LHCN-M2 (cell line): ENCODE measurements around the gene TMEM82. TPM values are rescaled to one million over a fixed set of nuclear protein-coding genes. Genes with fewer than 3 reads are reported as not detected.
A peak's percentile ranks its signal among the peaks of the same experiment; 100 is the strongest.
"Not testable (repeated sequence)": the region's sequence is repeated elsewhere in the genome, so short reads cannot be mapped to it uniquely, and the experiment has no call there.

Source experiments
- DNase-seq: peaks from one replicate; pipeline ENCODE4 v3.0.0-alpha.2; 2012; ENCODE audit warnings: low read depth
- polyA plus RNA-seq: library from polyadenylated mRNA; unstranded; fragments of >200 nt; gene quantifications from one replicate; pipeline ENCODE4 v1.2.1, GENCODE V29; 2012; ENCODE audit warnings: missing spikeins
- total RNA-seq: library from RNA; depleted of rRNA; stranded (reverse); fragments of >200 nt; gene quantifications from 2 replicates; pipeline ENCODE4 v1.2.3, GENCODE V29; 2014; rRNA removed

The TMEM82 gene
- 0.11 TPM in 1 of 2 replicates, not detected in the other for total RNA-seq
- polyA plus RNA-seq: not detected

DNA sequence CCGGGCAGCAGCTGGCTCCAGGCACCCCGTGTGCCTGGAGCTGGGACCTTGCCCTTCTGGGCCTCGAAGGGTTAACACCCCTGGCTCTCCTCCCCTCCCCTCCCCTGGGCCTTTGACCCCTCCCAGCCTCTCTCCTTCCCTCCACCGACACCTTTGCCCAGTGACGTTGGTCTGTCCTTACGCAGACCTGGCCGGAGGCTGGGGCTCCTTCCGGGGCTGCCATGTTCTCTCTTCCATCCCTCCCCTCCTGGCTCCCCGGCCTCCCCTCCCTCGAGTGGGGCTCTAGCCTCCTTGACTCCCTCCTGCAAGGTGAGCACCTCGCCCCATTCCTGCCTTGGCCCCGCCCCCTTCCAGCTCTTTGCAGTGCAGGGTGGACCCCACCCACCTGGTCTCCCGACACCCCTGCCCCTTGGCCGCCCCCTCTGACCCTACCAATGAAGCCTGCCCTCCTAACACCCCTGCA is at the start of gene TMEM82:
TSS of gene TMEM82 (plus strand) at position 161 of the 463 bp plus-strand sequence. CDS start at position 222, 61 bp downstream.
- no peak for DNase-seq

DNA sequence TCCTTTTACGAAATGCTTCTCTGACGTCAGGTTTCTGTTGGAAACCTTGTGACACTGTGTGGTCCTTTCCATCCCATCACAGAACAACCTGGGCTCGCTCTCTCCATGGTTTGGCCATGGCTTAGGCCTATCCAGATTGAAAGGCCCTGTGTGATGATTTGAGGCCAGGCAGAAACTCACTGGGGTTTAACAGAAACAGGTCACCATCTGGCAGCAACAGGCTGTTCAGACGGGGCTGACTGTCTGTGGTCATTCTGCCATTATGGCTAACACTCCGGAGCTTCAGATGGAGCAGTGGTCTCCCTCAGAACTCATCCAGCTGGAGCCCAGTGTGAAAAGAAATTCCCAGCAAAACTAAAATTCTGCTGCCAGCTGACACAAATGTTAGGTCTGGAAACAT is 48.9 kb upstream of the TMEM82 start:
- DNase-seq: no peak

GRCh38 chr1:15696956-15697521 is 45.3 kb upstream of the TMEM82 start:
- DNase-seq: no peak

- DNase-seq: no peak
Measured at GRCh38 chr1:15698201-15698600, 44.1 kb upstream of the TMEM82 start.

DNA sequence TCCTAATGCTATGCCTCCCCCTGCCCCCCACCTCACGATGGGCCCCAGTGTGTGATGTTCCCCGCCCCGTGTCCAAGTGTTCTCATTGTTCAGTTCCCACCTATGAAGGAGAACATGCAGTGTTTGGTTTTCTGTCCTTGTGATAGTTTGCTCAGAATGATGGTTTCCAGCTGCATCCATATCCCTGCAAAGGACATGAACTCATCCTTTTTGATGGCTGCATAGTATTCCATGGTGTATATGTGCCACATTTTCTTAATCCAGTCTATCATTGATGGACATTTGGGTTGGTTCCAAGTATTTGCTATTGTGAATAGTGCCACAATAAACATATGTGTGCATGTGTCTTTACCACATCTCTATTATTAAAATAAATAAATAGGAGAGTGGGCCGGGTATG is 43.0 kb upstream of the TMEM82 start:
- not testable (repeated sequence) for DNase-seq

DNA sequence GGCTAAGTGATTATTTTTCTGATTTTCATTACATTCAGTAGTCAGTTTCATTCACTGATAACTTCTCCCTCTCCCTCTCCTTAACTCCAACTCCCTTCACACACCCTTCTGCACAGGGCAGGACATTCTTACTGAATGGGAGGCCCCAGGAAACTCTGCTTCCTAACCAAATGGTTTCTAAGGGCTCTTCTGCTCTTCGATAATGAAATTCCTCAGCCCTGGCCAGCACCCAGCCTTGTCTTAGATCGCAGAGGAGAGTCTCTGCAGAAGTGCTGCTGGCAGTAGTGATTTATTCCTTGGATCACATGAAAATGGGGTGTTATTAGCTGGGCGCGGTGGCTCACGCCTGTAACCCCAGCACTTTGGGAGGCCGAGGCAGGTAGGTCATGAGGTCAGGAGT is 41.8 kb upstream of the TMEM82 start:
- no peak for DNase-seq

DNA sequence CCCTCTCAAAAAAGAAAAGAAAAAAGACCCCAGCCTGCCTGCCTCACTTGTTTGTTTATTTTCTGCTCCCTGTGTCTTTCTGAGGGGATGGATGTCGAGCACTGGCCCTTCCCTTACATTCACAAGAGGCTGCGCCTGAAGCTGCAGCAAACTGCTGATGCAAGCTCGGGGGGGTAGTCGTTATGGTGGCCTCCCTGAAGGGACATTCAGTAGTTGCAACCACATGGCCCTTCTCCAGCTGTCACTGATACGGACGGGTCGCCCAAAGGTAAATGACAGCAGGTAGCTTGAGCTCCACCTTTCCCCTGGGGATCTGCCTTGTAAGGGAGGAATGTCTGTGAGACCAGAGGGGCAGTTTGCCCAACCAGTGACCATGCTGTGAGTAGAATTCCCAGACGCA is 40.5 kb upstream of the TMEM82 start:
- no peak for DNase-seq

DNA sequence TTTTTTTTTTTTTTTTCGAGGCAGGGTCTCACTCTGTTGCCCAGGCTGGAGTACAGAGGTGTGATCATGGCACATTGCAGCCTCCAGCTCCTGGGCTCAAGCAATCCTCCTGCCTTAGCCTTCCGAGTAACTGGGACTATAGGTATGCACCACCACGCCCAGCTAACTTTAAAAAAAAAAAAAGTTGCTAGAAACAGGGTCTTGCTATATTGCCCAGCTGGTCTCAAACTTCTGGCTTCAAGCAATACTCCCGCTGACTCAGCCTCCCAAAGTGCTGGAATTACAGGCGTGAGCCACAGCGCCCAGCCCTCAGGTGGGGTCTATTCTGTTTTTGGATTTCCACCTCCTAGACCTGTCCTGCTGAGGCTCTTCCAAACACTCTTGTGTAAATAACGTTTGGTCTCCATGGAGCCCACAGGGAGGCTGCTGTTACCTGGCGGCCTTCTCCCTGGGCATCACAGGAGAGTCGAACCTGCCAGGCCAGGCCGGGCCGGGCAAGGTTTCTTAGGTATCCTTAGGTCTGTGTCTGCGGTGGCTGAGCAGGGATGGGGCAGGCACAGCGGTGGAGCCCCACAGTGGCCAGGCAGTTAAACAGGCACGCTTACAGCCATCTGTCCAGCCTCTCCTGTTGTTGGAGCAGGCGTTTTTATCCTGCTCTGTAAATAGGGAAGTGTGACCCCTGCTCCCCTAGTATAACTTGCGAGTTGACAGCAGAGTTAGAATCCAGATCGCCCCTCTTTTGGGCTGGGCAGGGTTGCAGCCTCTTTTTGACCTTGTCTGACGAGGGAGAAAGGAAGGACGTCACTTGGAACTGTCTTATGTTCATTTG is 39.4 kb upstream of the TMEM82 start:
- peak; percentile 17 for DNase-seq

GRCh38 chr1:15703562-15703961 is 38.7 kb upstream of the TMEM82 start:
- peak; percentile 88 for DNase-seq

DNA sequence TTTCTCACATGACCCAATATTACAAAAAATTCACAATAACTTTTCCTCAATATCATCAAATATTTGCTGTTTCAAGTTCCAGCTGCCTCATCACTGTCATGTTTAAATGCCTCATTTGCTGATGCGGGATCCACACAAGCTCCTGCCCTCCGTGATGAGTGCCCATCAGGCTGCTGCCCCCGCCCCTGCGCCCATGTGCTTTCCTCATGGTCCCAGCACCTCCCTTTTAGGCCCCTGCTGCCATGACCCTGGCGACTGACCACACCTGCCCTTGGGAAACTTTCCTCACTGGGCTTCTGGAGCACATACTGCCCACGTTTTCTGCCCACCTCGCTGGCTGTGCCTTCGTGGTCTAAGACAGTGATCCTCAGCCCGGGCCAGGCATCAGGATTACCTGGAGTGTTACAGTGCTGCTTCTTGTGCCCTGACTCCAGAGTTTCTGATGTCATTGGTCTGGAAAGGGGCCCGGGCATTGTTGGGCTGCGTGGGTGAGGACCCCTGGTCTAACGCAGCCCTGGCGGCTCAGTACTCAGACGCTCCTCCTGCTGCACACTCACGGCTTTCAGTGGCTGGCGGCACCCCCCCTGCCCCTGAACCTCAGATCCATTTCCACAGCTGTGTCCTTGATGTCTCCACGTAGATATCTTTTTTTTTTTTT is 37.6 kb upstream of the TMEM82 start:
- DNase-seq: no peak

- DNase-seq: no peak
Measured at GRCh38 chr1:15705184-15705566, 37.1 kb upstream of the TMEM82 start.

GRCh38 chr1:15706751-15707150 is 35.5 kb upstream of the TMEM82 start:
- no peak for DNase-seq

DNA sequence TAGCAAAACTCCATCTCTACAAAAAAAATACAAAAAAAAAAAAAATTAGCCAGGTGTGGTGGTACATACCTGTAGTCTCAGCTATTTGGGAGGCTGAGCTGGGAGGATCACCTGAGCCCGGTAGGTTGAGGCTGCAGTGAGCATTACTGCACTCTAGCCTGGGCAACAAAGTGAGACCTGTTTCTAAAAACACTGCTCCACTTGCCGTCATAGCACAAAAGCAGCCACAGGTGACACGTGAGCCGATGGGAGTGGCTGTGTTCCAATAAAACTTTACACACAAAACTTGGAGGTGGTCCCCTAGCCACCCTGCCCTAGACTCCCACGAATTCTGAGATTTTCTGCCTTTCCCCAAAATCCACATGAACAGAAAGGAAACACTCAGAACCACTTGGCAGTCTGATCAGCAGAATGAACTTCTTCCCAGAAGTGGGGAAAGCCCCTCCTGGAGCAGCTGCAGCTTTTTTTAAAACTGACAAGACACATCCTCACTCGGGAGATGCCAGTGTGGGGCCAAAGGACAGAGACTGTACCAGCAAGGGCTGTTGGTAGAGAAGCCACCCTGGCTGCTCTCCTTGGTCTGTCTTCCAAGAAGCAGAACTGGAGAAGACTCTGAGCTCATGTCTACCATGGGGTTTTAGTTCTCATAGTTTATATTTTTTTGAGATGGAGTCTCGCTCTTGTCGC is 34.9 kb upstream of the TMEM82 start:
- DNase-seq: no peak

DNA sequence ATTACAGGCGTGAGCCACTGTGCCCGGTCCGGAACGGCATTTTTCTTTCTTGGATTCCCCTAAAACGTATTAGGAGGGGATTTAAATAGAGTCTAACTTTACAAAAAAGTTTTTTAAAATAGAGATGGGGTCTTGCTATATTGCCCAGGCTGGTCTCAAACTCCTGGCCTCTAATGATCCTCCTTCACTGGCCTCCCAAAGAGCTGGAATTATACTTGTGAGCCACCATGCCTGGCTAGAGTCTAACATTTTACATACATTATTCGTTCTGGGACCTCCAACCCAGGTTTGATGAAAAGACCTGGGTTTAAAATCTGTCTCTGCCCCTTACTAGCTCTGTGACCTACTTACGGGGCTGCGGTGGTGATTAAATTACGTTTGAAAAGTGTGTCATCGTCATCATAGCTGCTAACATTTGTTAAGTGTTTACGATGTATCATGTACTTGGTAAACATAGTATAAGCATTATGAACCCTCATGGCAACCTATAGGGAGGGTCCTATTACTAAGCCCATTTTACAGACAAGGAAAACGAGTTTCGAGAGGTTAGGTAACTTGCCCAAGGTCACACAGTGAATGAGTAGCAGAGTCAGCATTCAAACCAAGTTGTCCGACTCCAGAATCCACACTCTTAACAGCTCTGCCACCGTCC is 33.7 kb upstream of the TMEM82 start:
- DNase-seq: no peak

- no peak for DNase-seq
Measured at GRCh38 chr1:15709226-15709625, 33.1 kb upstream of the TMEM82 start.

- DNase-seq: no peak
Measured at GRCh38 chr1:15712168-15712567, 30.1 kb upstream of the TMEM82 start.

GRCh38 chr1:15714406-15715136 is 27.7 kb upstream of the TMEM82 start:
- peak; percentile 82 for DNase-seq

- DNase-seq: no peak
Measured at GRCh38 chr1:15717418-15718125, 24.7 kb upstream of the TMEM82 start.

DNA sequence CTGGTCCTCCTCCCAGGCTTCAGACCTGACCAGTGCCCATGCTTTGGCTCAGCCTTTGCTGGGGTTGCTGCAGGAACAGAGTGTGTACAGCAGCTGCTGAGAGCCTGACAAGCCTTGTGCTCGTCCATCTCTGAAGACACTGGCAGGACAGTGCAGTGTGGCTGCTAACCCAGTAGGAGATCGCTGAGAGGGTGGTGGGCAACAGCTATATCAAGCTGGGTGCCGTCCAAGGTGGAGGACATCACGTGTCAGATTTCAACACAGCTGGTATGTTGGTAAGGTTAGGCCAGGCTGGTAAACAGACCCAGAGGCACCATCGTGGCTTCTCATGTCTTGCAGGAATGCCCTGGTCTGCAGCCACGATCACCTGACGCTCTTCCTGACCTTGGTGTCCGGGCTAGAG is 24.1 kb upstream of the TMEM82 start:
- DNase-seq: no peak
